Lung (tissue), 12 donors: ENCODE measurements around the gene PDZD8. TPM values are rescaled to one million over a fixed set of nuclear protein-coding genes. Genes with fewer than 3 reads are reported as not detected.

Experiments used
- ATAC-seq: fragments of 200-7000 bp; cut with Tn5 transposase; one replicate; pipeline ENCODE4 v1.9.1; 2020; ENCODE audit warnings: moderate number of reproducible peaks; ENCODE audit not compliant: insufficient read depth, low FRiP score
- DNase-seq, 3 donors: peaks; one replicate each; pipeline ENCODE4 v3.0.0-alpha.2; 2013 to 2017
- H3K27ac ChIP-seq, 2 donors: one replicate each; pipeline ENCODE4 v1.5.1; 2013; ENCODE audit warnings: mild to moderate bottlenecking in 2 of 2, moderate library complexity in 2 of 2, control low read depth in 1 of 2, inconsistent platforms in 1 of 2, low read depth in 1 of 2, low read length in 1 of 2
- H3K27me3 ChIP-seq, 3 donors: one replicate each; pipeline ENCODE4 v1.5.1; 2013; ENCODE audit warnings: low read length in 2 of 3; ENCODE audit not compliant: control insufficient read depth in 3 of 3, insufficient read depth in 3 of 3
- H3K36me3 ChIP-seq, 4 donors: one replicate each; pipeline ENCODE4 v1.5.1; 2013; ENCODE audit warnings: low read length in 4 of 4, mild to moderate bottlenecking in 1 of 4, moderate library complexity in 1 of 4; ENCODE audit not compliant: control insufficient read depth in 4 of 4, insufficient read depth in 4 of 4
- H3K4me1 ChIP-seq, 5 donors: one replicate each; pipeline ENCODE4 v1.5.1; 2013; ENCODE audit warnings: low read length in 5 of 5, mild to moderate bottlenecking in 2 of 5, moderate library complexity in 1 of 5; ENCODE audit not compliant: control insufficient read depth in 5 of 5, insufficient read depth in 5 of 5
- H3K4me3 ChIP-seq: one replicate; pipeline ENCODE4 v1.5.1; 2013; ENCODE audit warnings: mild to moderate bottlenecking, control low read depth, moderate library complexity
- H3K9ac ChIP-seq, 2 donors: one replicate each; pipeline ENCODE4 v1.5.1; 2013; ENCODE audit warnings: low read length in 2 of 2, control low read depth in 1 of 2; ENCODE audit not compliant: insufficient read depth in 1 of 2
- H3K9me3 ChIP-seq, 4 donors: one replicate each; pipeline ENCODE4 v1.5.1; 2013; ENCODE audit warnings: low read length in 3 of 4, mild to moderate bottlenecking in 1 of 4, moderate library complexity in 1 of 4; ENCODE audit not compliant: control insufficient read depth in 4 of 4, insufficient read depth in 3 of 4
- WGBS, 2 donors: extraction: QIAGEN DNeasy Blood & Tissue Kit; methylation state at CpG; one replicate each; pipeline ENCODE4 v1.1.7; 2013; 5-methylcytosine and 5-hydroxymethylcytosine counted together
- polyA plus RNA-seq, 2 donors: library from polyadenylated mRNA; stranded (reverse); fragments of 200-250 nt; gene quantifications; one replicate each; pipeline ENCODE4 v1.2.1, GENCODE V29; 2013
- total RNA-seq, 2 donors: library from RNA; depleted of rRNA in 1 of 2; stranded (reverse); fragments of >200 nt in 1 of 2; gene quantifications; one replicate each; pipeline ENCODE4 v1.2.1, GENCODE V29; 2014 to 2021
- TF ChIP-seq, protein P1 (sequence below): IDR thresholded peaks from 2 replicates; pipeline ENCODE4 v1.5.1; 2012; ENCODE audit warnings: mild to moderate bottlenecking; ENCODE audit errors: control extremely low read depth, extremely low read depth
- donor health status: control.
- donor health status: control.
- donor health status: Bipolar disorder and iron deficiency.
- donor health status: healthy.
- donor health status: DM: yes; HTN: yes; CAD: no.

The PDZD8 gene
- total and polyA plus RNA-seq, 4 donors = 3.7 to 32.0 (median 19.3) TPM

DNA sequence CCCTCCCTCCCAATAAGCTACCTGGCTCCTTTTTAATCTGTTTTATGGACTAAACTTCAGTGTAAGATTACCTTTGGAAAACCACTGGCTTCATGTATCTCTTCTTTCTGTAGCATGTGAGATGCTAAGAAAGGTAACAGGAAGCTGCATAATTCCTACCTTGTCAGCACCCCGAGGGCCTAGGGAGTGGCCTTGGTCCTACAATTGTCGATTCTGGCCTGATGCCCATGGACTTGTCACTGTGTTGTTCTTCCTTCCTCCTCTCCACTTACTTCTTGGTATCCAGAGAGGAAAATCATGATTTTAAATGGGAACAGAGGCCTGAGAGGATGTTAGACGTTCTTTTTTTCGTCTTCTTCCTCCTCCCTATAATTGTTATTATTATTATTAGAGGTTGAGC lies 42.9 kb upstream of the PDZD8 start:
- TF ChIP-seq, protein P1, sequence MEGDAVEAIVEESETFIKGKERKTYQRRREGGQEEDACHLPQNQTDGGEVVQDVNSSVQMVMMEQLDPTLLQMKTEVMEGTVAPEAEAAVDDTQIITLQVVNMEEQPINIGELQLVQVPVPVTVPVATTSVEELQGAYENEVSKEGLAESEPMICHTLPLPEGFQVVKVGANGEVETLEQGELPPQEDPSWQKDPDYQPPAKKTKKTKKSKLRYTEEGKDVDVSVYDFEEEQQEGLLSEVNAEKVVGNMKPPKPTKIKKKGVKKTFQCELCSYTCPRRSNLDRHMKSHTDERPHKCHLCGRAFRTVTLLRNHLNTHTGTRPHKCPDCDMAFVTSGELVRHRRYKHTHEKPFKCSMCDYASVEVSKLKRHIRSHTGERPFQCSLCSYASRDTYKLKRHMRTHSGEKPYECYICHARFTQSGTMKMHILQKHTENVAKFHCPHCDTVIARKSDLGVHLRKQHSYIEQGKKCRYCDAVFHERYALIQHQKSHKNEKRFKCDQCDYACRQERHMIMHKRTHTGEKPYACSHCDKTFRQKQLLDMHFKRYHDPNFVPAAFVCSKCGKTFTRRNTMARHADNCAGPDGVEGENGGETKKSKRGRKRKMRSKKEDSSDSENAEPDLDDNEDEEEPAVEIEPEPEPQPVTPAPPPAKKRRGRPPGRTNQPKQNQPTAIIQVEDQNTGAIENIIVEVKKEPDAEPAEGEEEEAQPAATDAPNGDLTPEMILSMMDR = no peak
- Histone ChIP-seq H3K27ac (no peak overlapping the region), H3K9me3 (peaks cover 0 to 10% (median 0%) of the 10 kb centered on the region in 4 donors), H3K9ac (no peak overlapping the region), H3K27me3 (no peaks in the 10 kb centered on the region), H3K4me3 (no peak overlapping the region), H3K36me3 (no peaks in the 10 kb centered on the region), H3K4me1 (no peaks in the 10 kb centered on the region)
- ATAC-seq (no peak), DNase-seq (no peak)
- 35 to 45% methylated on average over 4 of the region's 4 CpGs for WGBS, 2 donors

DNA sequence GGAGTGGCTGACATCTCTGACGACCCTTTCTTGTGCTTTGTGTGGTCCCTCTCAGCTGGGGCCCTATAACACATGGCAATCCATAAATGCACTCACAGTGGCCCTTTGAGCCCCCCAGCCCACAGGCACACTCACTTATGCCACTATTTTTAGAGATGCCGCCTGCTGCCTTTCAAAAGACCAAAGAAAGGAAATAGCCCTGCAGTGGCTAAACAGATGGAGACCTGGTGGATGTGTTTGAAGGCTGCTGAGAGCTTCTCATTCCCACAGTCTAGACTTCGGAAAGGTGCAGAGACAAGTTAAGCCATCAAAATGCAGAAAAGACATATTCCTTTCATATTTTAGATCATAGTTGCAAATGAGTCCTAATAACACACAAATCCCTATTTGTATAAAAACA lies 42.0 kb upstream of the PDZD8 start:
- Histone ChIP-seq H3K27ac (no peak overlapping the region), H3K36me3 (no peaks in the 10 kb centered on the region), H3K4me3 (no peak overlapping the region), H3K9me3 (peaks cover 0 to 10% (median 0%) of the 10 kb centered on the region in 4 donors), H3K27me3 (no peaks in the 10 kb centered on the region), H3K9ac (no peak overlapping the region), H3K4me1 (no peaks in the 10 kb centered on the region)
- DNase-seq (no peak), ATAC-seq (no peak)
- TF ChIP-seq, protein P1 = no peak
- WGBS, 2 donors = 38 to 65% methylated on average over 3 of the region's 3 CpGs

DNA sequence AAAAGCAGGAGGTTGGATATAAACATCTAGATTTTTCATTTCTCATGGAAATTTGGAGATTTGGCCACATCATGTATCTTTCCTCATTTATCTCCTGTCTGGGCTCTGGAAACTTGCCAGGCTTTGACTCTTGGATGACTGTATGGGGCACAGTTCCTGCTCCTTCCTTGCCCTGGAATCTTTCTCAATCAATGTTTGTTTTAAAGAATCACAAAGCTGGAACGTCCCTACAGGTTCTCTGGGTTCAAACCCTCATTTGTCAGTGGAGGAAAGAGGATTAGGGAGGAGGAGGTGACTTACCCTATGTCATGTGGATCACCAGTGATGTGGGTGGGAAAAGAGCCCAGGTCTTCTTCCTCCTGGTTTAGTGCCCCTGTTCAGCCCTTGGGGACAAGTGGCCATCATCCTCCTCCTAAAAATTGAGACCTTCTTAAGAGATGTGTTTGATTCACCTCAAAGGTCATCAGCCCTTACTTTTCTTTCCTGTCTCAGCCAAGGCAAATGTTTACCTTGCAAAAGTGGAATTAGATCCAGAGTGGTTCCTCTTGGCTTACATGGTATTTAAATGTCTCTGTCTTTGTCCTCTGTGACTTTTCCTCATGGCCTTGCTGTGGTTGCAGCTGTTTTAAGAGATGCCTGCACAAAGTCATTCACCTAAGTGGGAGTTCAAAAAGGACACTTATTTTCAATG lies 38.8 kb upstream of the PDZD8 start:
- ATAC-seq (no peak), DNase-seq (no peak)
- H3K9ac ChIP-seq = no peak overlapping the region
- H3K36me3 ChIP-seq = no peaks in the 10 kb centered on the region
- no peak overlapping the region for H3K27ac ChIP-seq
- WGBS, 2 donors = 4 to 9% methylated on average over 1 of the region's 1 CpG
- TF ChIP-seq, protein P1 = no peak
- H3K27me3 ChIP-seq = no peaks in the 10 kb centered on the region
- no peak overlapping the region for H3K4me3 ChIP-seq
- H3K9me3 ChIP-seq = no peaks in the 10 kb centered on the region
- H3K4me1 ChIP-seq = no peaks in the 10 kb centered on the region
